ENCODE results near the gene HSD17B4. TPM values are rescaled to one million over a fixed set of nuclear protein-coding genes. Genes with fewer than 3 reads are reported as not detected.

The HSD17B4 gene
- total and polyA plus RNA-seq, 9 of the 15 experiments (the other 6 are each of a cell fraction or from before 2014, with no cell fraction given): 50.6 to 187 (median 94.6) TPM

GRCh38 chr5:119417891-119418605 is 34.2 kb upstream of the HSD17B4 start (continued):
- TF ChIP-seq E4F1 (CRISPR knock-in tag; IDR thresholded peaks at IDR 0.05; ENCODE audit: borderline replicate concordance) (no peak), RBM25 (IDR thresholded peaks at IDR 0.05; ENCODE audit: low read depth, low read length, severe bottlenecking) (no peak), TAF1 (IDR thresholded peaks at IDR 0.05; ENCODE audit: control insufficient read depth, extremely low read depth, insufficient read depth, low read length, severe bottlenecking) (no peak), GTF2A2 (tag; IDR thresholded peaks at IDR 0.05) (peak; percentile 31; the same call in 1 of the 2 replicates), BRF2 (IDR thresholded peaks at IDR 0.05; ENCODE audit: borderline replicate concordance, insufficient read depth, insufficient read length) (no peak), TEAD2 (tag; IDR thresholded peaks at IDR 0.05) (no peak), PBX2 (CRISPR knock-in tag; IDR thresholded peaks at IDR 0.05; ENCODE audit: low read depth) (no peak), PBX2 (tag; conservative IDR thresholded peaks at IDR 0.05; ENCODE audit: low read depth) (peak; percentile 31; the same call in 1 of the 2 replicates), OTX1 (CRISPR knock-in tag; IDR thresholded peaks at IDR 0.05) (no peak), SRSF7 (optimal IDR thresholded peaks at IDR 0.05; ENCODE audit: low read depth, low read length) (no peak), CTCF (IDR thresholded peaks at IDR 0.05 in 2 of 3, conservative IDR thresholded peaks at IDR 0.05 in 1 of 3; ENCODE audit: insufficient read depth in 2 of 3, low read depth in 1 of 3, low read length in 3 of 3) (no peak; a peak in 1 of 6 replicates), SMARCE1 (IDR thresholded peaks at IDR 0.05) (no peak; the same call in 1 of the 2 replicates), SMAD2 (IDR thresholded peaks at IDR 0.05; ENCODE audit: low read depth, low read length) (no peak), ILF3 (IDR thresholded peaks at IDR 0.05; ENCODE audit: borderline replicate concordance) (no peak), ZNF212 (CRISPR knock-in tag; IDR thresholded peaks at IDR 0.05) (no peak), LARP7 (IDR thresholded peaks at IDR 0.05) (no peak), DLX4 (CRISPR knock-in tag; IDR thresholded peaks at IDR 0.05) (no peak)
